Cardiac muscle cell (in vitro differentiated cells and primary cell): Measurements from ENCODE around the gene TNPO2. TPM values are rescaled to one million over a fixed set of nuclear protein-coding genes. Genes with fewer than 3 reads are reported as not detected.

Experiments
- DNase-seq, 2 donors: peaks; one replicate each; pipeline versions ENCODE4 v3.0.0 to v3.0.0-alpha.2; 2010 to 2017; ENCODE audit warnings: low read depth in 1 of 2, low spot score in 1 of 2
- H3K27ac ChIP-seq: fragments of 200-600 bp; sonication (generic); 2 replicates; pipeline ENCODE4 v1.5.1; 2016
- H3K27me3 ChIP-seq: fragments of 200-600 bp; sonication (generic); 2 replicates; pipeline ENCODE4 v1.6.0; 2016; ENCODE audit warnings: control low read depth
- H3K36me3 ChIP-seq: fragments of 200-600 bp; sonication (generic); 2 replicates; pipeline ENCODE4 v1.5.1; 2016; ENCODE audit warnings: control low read depth
- H3K4me1 ChIP-seq: fragments of 200-600 bp; sonication (generic); 2 replicates; pipeline ENCODE4 v1.8.1; 2017; ENCODE audit warnings: low read depth, mild to moderate bottlenecking, mixed run types
- H3K4me3 ChIP-seq: fragments of 200-600 bp; sonication (generic); 2 replicates; pipeline ENCODE4 v1.5.1; 2016; ENCODE audit warnings: mild to moderate bottlenecking
- H3K9me3 ChIP-seq: fragments of 200-600 bp; sonication (generic); 2 replicates; pipeline ENCODE4 v1.5.1; 2017; ENCODE audit warnings: low read depth, mild to moderate bottlenecking, control low read depth
- polyA plus RNA-seq: library from polyadenylated mRNA; unstranded; fragments of >200 nt; fragmentation: Nextera tagmentation; extraction: Ambion mirVana; gene quantifications from 2 replicates; pipeline ENCODE4 v1.2.1, GENCODE V29; 2016
- total RNA-seq: library from RNA; depleted of rRNA; stranded (reverse); fragments of >200 nt; gene quantifications from 2 replicates; pipeline ENCODE4 v1.2.3, GENCODE V29; 2016
- TF ChIP-seq, protein P1 (sequence below): IDR thresholded peaks from 2 replicates; pipeline ENCODE4 v1.5.1; 2012; ENCODE audit warnings: low read depth, mild to moderate bottlenecking, low read length

The TNPO2 gene
- total and polyA plus RNA-seq, 2 experiments from 2014 or later = 20.1 to 68.6 TPM

DNA sequence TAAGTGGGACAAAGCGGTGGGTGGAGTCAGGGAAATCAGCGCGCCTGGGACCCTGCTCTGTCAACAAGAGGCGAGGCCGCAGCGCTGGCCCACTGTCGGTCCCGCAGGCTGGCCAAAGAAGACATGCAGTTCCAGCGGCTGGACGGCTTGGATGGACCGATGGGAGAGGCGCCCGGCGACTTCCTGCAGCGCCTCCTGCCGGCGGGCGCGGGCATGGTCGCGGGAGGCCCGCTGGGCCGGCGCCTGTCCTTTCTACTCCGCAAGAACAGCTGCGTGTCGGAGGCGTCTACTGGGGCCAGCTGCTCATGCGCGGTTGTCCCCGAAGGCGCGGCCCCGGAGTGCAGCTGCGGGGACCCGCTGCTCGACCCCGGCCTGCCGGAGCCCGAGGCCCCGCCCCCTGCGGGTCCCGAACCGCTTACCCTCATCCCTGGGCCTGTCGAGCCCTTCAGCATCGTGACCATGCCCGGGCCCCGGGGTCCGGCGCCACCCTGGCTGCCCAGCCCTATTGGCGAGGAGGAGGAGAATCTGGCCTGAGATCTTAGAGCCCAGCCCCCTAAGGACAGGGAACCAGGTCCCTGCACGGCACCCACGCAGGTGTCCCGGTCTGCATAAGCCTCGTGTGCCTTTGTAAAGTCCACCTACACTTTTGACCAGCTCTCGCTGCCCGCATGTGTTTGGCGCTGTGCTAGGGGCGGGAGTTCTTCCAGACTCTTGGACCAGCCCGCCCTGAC is 34.0 kb upstream of the TNPO2 start:
- Histone ChIP-seq H3K4me3 (peak overlapping the region; percentile 16), H3K27me3 (peaks cover 18% of the 10 kb centered on the region), H3K36me3 (no peaks in the 10 kb centered on the region), H3K4me1 (peaks cover 4% of the 10 kb centered on the region), H3K27ac (no peak overlapping the region), H3K9me3 (no peaks in the 10 kb centered on the region)
- DNase-seq = peak; percentile 76 to 86
- TF ChIP-seq, protein P1, sequence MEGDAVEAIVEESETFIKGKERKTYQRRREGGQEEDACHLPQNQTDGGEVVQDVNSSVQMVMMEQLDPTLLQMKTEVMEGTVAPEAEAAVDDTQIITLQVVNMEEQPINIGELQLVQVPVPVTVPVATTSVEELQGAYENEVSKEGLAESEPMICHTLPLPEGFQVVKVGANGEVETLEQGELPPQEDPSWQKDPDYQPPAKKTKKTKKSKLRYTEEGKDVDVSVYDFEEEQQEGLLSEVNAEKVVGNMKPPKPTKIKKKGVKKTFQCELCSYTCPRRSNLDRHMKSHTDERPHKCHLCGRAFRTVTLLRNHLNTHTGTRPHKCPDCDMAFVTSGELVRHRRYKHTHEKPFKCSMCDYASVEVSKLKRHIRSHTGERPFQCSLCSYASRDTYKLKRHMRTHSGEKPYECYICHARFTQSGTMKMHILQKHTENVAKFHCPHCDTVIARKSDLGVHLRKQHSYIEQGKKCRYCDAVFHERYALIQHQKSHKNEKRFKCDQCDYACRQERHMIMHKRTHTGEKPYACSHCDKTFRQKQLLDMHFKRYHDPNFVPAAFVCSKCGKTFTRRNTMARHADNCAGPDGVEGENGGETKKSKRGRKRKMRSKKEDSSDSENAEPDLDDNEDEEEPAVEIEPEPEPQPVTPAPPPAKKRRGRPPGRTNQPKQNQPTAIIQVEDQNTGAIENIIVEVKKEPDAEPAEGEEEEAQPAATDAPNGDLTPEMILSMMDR = peak; percentile 97

DNA sequence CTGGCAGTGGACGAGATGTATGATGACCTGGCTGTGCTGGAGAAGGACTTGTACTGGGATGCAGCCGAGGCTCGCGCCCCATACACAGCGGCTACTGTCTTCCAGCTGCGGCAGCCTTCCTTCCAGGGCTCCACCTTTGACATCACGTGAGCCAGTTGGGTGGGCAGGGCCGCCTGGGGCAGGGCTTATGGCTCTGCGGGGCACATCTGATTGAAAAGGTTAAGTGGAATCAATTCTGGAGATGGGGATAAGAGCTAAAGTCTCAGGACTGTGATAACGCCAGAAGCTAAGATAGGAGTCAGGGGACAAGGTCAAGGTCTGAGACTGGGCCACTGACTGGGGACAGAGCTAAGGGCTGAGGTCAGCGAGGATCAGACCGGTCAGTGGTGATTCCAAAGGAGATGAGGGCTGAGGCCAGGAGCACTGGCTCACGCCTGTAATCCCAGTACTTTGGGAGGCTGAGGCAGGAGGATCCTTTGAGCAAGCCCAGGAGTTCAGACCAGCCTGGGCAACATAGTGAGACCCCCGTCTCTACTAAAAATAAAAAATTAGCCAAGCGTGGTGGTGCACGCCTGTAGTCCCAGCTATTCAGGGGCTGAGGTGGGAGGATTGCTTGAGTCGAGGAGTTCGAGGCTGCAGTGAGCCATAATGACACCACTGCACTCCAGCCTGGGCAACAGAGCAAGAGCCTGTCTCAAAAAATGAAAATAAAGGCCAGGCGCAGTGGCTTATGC is 32.6 kb upstream of the TNPO2 start:
- H3K9me3 ChIP-seq = no peaks in the 10 kb centered on the region
- DNase-seq = no peak
- peaks cover 32% of the 10 kb centered on the region for H3K27me3 ChIP-seq
- no peak overlapping the region for H3K4me3 ChIP-seq
- H3K36me3 ChIP-seq = no peaks in the 10 kb centered on the region
- no peak overlapping the region for H3K27ac ChIP-seq
- TF ChIP-seq, protein P1 = no peak
- H3K4me1 ChIP-seq = peaks cover 4% of the 10 kb centered on the region

DNA sequence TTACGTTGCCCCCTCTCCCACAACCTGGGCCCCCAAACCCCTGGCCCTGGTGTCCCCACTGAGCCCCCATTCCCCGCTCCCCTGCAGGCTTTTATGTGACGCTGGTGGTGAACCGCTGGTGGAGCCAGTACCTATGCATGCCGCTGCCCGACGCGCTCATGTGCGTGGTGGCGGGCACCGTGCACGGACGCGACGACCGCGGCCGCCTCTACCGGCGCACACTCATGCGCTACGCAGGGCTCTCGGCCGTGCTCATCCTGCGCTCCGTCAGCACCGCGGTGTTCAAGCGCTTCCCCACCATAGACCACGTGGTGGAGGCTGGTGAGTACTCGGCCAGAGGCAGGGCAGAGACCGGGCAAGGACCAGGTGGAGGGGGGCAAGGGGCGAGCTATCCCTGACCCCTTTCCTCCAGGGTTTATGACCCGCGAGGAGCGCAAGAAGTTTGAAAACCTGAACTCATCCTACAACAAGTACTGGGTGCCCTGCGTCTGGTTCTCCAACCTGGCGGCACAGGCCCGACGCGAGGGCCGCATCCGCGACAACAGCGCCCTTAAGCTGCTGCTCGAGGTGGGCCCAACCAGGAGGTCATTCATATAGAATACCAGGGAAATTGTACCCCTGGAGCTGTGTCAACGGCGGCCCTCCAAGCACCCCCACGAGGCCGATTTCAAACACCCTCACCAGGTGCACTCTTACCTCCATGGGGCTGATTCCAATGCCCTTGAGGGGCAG is 30.9 kb upstream of the TNPO2 start:
- no peak for DNase-seq
- TF ChIP-seq, protein P1 = no peak
- H3K4me1 ChIP-seq = peaks cover 4% of the 10 kb centered on the region
- no peak overlapping the region for H3K4me3 ChIP-seq
- H3K27me3 ChIP-seq = peaks cover 48% of the 10 kb centered on the region
- no peak overlapping the region for H3K27ac ChIP-seq
- no peaks in the 10 kb centered on the region for H3K36me3 ChIP-seq
- no peaks in the 10 kb centered on the region for H3K9me3 ChIP-seq

DNA sequence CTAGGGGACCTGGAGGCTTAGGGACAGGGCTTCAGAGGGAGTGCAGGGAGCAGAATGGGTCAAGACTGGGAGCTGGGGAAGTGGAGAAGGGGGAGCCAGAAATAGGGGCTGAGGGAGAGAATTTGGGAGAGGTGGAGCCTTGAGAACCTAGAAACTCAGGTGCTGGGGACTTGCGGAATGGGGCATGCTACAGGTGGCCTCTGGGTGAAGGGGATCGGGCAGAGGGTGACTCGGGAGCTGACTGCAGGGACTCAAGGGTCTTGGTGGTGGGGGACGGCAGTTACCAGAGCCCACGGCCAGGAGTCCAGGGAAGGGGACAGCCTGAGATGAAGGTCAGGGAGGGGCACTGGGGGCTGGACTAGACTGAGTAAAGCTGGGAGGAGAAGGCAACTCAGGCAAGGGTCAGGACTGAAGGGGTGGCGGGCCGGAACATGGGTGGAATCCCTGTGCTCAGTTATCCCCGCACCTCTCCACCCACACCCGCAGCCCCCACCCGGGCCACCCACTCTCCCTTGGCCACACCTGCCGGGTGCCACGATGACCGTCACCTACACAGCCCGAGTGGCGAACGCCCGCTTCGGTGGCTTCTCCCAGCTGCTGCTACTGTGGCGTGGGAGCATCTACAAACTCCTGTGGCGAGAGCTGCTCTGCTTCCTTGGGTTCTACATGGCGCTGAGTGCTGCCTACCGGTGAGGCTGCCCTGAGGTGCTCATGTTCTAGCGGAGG is 28.5 kb upstream of the TNPO2 start:
- no peak for DNase-seq
- Histone ChIP-seq H3K27me3 (peaks cover 52% of the 10 kb centered on the region), H3K4me1 (peaks cover 4% of the 10 kb centered on the region), H3K36me3 (peaks cover 3% of the 10 kb centered on the region), H3K9me3 (no peaks in the 10 kb centered on the region), H3K27ac (no peak overlapping the region), H3K4me3 (no peak overlapping the region)
- TF ChIP-seq, protein P1 = no peak

DNA sequence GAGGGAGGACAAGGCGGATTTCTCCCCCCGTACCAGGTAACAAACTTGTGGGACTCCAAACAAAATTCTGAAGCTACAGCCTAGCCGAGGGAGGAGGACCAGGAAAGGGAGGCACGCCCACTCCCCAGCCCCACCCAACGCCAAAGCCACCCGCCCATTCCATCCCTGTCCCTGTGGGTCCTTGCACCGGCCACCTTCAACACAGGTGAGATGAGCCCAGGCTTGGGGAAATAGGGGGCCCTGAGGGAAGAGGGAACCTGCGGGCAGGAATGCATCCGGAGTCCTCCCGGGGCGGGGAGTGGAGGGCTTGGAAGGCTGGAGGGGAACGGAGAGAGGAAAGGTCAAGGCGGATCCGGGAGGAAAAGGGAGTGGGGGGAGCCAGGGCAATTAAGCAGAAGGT is 27.9 kb upstream of the TNPO2 start, which contains the start of gene BEST2:
Gene BEST2, plus strand, starts transcription at position 157 of the 400 bp plus-strand sequence. CDS start 802 bp downstream, outside the sequence.
- no peaks in the 10 kb centered on the region for H3K9me3 ChIP-seq
- TF ChIP-seq, protein P1 = no peak
- peaks cover 4% of the 10 kb centered on the region for H3K36me3 ChIP-seq
- no peak for DNase-seq
- H3K4me3 ChIP-seq = no peak within 1 kb of the TSS
- H3K27me3 ChIP-seq = peaks cover 52% of the 10 kb centered on the region
- peaks cover 4% of the 10 kb centered on the region for H3K4me1 ChIP-seq
- no peak within 1 kb of the TSS for H3K27ac ChIP-seq
